SKM-1 (cell line): ENCODE measurements around the gene GARIN5A.
"Not testable (repeated sequence)": the region's sequence is repeated elsewhere in the genome, so short reads cannot be mapped to it uniquely, and the experiment has no call there.

Experiments used
- DNase-seq: peaks from one replicate; lab custom pipeline; 2025; ENCODE audit not compliant: unreplicated experiment; lab: John Stamatoyannopoulos, UW

The GARIN5A gene

GRCh38 chr19:50489461-50490011 is 12.9 kb upstream of the GARIN5A start:
- DNase-seq, result no peak

- no peak for DNase-seq
Observed at GRCh38 chr19:50488389-50489194, 11.9 kb upstream of the GARIN5A start.

- DNase-seq, result no peak
Observed at GRCh38 chr19:50486823-50487515, 10.3 kb upstream of the GARIN5A start.

GRCh38 chr19:50485284-50485955 is 8.8 kb upstream of the GARIN5A start:
- no peak for DNase-seq

- no peak for DNase-seq
Observed at GRCh38 chr19:50482916-50483315, 6.3 kb upstream of the GARIN5A start.

- DNase-seq, result no peak
Observed at GRCh38 chr19:50482271-50482855, 5.7 kb upstream of the GARIN5A start.

GRCh38 chr19:50481351-50482149 is 4.9 kb upstream of the GARIN5A start:
- DNase-seq, result no peak

- DNase-seq, result no peak
Observed at GRCh38 chr19:50480281-50481111, 3.8 kb upstream of the GARIN5A start.

GRCh38 chr19:50479761-50480251 is 3.2 kb upstream of the GARIN5A start:
- DNase-seq, result no peak

GRCh38 chr19:50478901-50479715 is 2.5 kb upstream of the GARIN5A start:
- no peak for DNase-seq

GRCh38 chr19:50477751-50478515 is 1.3 kb upstream of the GARIN5A start:
- DNase-seq, result no peak

- DNase-seq, result no peak
Observed at GRCh38 chr19:50476907-50477238, 225 bp upstream of the GARIN5A start.

GRCh38 chr19:50475736-50476223 is 868 bp downstream of the GARIN5A start:
- no peak for DNase-seq

GRCh38 chr19:50475101-50475568 is 1.5 kb downstream of the GARIN5A start:
- DNase-seq, result no peak

- DNase-seq, result not testable (repeated sequence)
Observed at GRCh38 chr19:50473336-50473735, 3.3 kb downstream of the GARIN5A start.

- no peak for DNase-seq
Observed at GRCh38 chr19:50468818-50469217, 7.8 kb downstream of the GARIN5A start.

GRCh38 chr19:50467566-50467965 is 9.1 kb downstream of the GARIN5A start:
- DNase-seq, result no peak

- no peak for DNase-seq
Observed at GRCh38 chr19:50466706-50467039, 10.0 kb downstream of the GARIN5A start.
